GM10266 (cell line): ENCODE data around the gene EFCAB6.

Source experiments
- DNase-seq: peaks from one replicate; pipeline ENCODE4 v3.0.0; 2012; ENCODE audit errors: extremely low spot score
- TF ChIP-seq, protein P1 (sequence below): IDR thresholded peaks from 2 replicates; pipeline ENCODE4 v1.5.1; 2012; ENCODE audit warnings: mild to moderate bottlenecking, low read depth; ENCODE audit not compliant: control insufficient read depth, insufficient read depth; ENCODE audit errors: missing control alignments

Gene EFCAB6

DNA sequence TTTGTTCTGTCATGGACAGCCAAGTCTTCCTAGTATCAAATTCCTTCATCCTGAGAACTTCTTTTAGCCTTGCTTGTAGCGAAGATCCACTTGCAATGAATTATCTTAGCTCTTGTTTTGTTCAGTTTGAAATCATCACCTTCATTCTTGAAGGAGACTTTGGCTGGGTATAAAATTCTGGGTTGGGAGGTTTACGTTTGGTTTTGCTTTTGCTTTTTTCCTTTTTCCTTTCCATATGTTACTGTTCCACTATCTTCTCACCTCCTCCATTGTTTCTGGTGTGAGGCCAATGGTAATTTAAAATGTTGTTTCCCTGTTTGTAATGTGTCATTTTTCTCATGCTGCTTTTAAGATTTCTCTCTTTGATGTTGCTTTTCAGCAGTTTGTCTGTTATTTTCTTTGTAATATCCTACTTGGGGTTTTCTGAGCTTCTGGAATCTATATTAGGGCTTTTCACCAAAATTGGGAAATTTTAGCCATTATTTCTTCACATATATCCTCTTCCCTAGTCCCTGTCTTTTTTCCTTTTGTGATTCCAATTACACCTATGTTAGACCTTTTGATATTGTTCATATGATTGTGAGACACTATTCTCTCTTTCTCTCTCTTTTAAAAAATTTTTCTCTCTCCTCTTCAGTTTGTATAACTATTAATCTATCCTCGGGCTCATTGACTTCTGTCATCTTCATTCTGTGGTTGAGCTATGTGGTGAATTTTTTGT, 172.7 kb downstream of the EFCAB6 start:
- no peak for DNase-seq
- TF ChIP-seq, protein P1, sequence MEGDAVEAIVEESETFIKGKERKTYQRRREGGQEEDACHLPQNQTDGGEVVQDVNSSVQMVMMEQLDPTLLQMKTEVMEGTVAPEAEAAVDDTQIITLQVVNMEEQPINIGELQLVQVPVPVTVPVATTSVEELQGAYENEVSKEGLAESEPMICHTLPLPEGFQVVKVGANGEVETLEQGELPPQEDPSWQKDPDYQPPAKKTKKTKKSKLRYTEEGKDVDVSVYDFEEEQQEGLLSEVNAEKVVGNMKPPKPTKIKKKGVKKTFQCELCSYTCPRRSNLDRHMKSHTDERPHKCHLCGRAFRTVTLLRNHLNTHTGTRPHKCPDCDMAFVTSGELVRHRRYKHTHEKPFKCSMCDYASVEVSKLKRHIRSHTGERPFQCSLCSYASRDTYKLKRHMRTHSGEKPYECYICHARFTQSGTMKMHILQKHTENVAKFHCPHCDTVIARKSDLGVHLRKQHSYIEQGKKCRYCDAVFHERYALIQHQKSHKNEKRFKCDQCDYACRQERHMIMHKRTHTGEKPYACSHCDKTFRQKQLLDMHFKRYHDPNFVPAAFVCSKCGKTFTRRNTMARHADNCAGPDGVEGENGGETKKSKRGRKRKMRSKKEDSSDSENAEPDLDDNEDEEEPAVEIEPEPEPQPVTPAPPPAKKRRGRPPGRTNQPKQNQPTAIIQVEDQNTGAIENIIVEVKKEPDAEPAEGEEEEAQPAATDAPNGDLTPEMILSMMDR: no peak

DNA sequence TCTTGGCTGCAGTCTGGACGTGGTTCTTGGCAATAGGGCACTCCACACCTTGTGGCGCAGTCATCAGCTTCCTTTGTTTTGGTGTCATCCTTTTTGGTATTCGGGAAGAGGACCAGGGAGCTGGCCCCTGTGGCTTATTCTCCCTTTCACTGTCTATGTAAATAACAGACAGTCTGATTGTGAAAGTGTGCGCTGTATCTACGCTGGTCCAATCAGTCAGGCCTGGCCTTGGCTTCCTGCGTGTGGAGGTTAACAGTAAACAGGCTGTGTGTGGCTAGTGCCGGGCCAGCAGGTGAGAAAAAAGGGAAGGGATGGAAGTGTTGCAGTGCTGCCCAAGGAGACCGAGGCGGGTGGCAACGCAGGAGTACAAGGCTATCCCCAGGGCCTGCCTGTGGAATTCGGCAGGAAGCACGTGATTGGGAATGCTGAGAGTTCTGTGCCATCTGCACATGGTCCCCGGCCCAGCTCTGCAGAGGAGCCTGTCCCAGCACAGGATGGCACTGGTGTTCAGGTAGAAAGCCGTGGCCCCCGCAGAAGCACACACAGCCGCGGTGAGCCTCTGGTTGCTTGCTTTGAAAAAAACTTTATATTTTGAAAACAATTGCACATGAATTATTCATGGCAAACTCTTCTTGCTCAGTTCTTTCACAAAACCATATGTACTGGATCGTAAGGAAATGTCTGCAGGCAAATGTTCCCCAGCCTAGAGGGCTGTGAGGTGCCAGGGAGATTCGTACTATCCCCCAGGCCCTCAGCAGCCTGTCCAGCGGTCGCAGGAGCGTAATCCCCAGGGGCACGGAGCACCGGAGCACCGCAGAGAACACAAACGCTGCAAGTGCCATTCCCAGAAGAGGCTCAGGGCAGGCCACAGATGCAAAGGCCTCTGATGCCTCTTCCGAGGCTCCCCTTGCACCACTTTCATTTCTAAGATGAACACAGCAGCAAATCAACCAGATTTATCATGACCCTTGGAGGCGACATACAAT, 174.5 kb downstream of the EFCAB6 start:
- DNase-seq: no peak
- TF ChIP-seq, protein P1: no peak

DNA sequence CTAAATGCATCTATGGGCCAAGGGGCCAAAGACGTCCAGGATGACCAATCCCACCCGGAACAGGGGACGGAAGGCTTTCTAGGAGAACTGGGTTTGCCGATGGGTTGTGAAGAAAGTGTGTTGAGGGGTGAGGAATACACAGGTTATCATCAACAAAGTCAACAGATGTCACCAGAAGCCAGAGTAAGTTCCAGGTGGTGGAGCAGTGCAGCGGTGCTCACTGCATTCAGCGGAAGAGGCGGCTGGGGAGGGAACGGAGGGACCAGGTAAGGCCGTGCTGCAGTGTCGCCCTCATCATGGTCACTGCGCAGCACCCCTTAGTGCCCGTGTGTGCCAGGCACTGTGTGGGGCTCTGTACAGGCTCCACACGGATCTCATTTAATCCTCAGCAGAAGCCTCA, 176.0 kb downstream of the EFCAB6 start:
- DNase-seq: no peak
- TF ChIP-seq, protein P1: no peak

DNA sequence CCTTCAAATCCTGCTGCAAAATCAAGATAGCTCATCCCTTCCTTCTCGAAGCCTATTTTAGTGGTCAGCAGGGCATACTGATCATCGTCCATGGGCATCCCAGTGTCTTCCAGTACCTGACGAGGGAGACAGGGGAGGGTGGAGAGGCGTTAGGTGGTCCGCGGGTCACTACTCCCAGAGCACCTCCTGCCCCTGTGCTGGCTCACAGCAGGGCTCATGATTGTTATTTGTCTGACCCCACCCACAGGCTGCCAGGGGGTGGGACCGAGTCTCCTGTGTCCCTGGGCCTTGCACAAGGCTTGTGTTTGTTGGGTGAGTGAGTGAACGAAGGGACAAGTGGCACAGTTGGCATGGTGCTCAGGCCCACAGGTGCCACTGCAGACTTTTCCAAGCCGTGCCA, 177.0 kb downstream of the EFCAB6 start:
- TF ChIP-seq, protein P1: no peak
- no peak for DNase-seq

DNA sequence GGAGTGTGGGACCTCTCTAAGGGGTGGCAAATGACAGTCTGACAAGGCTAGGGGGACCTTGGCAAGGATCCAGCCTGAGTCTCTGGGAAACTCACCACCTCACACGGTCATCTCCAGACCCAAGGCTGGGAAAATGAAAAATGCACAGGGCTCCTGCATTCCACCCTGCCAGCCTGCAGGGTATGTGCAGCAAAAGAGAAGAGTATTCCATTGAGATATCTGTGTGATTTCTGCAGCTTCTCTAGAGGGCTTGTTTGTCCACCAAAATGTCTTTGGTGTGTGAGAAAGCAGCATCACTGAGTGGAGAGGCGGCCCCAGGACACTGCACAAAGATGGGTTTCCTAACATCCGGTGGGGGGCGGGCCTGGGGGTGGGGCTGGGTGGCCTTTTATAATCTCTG, 177.8 kb downstream of the EFCAB6 start:
- no peak for DNase-seq
- TF ChIP-seq, protein P1: no peak

DNA sequence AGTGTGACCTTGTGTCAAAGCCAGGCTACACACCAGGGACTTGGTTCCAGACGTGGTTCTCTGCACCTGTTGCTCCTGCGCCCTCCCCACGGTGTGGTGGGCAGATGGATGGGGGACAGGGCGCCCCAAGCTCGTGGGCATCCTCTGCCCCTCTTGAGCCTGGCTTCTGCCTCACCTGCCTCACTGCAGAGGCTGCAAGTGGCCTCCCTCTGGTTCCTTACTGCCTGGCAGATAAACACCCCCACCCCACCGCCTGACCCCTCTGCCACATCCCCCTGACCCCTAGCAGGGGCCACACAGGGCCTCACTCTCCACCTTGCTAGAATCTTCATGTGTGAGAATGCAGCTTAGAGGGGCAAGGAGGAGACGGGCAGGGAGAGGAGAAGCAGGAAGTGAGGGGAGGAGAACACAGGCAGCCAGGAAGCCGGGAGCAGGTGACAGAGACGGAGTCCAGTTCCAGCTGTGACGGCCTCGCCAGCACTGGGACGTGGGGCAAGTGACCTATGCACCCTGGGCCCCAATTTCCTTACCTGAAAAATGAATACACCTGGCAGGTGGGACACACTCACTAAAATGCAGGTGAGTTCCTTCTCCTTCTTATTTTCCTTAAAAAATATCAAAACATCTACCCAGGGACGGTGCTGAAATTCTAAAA, 178.3 kb downstream of the EFCAB6 start:
- no peak for DNase-seq
- TF ChIP-seq, protein P1: no peak
